GM23338 (cell line): Measurements from ENCODE around the gene SLC2A9. TPM values are rescaled to one million over a fixed set of nuclear protein-coding genes. Genes with fewer than 3 reads are reported as not detected.

ENCODE experiments used
- CREB1 ChIP-seq: fragments of 250-450 bp; sonication (Bioruptor Pico); IDR thresholded peaks from 2 replicates; pipeline ENCODE4 v1.5.0; 2020; ENCODE audit warnings: low read depth, mild to moderate bottlenecking, moderate library complexity
- EZH2 ChIP-seq: fragments of 200-600 bp; sonication (generic); IDR thresholded peaks from one replicate; pipeline ENCODE4 v1.8.0; 2017; ENCODE audit warnings: antibody characterized with exemption, mild to moderate bottlenecking, low read depth; ENCODE audit not compliant: unreplicated experiment
- ZNF331 ChIP-seq: fragments of 250-450 bp; sonication (Bioruptor Pico); IDR thresholded peaks from 2 replicates; pipeline ENCODE4 v1.5.0; 2020; ENCODE audit warnings: low read depth, mild to moderate bottlenecking, moderate library complexity
- polyA plus RNA-seq: library from polyadenylated mRNA; unstranded; fragments of >200 nt; fragmentation: Nextera tagmentation; extraction: Ambion mirVana; gene quantifications from 2 replicates; pipeline ENCODE4 v1.2.1, GENCODE V29; 2016
- total RNA-seq: library from RNA; depleted of rRNA; stranded (reverse); fragments of >200 nt; shearing (Covaris generic); gene quantifications from 2 replicates; pipeline ENCODE4 v1.2.3, GENCODE V29; 2014
- TF ChIP-seq, protein P1 (sequence below): fragments of 250-450 bp; sonication (Bioruptor Pico); IDR thresholded peaks from 2 replicates; pipeline ENCODE4 v1.5.0; 2020; ENCODE audit warnings: mild to moderate bottlenecking, moderate library complexity
- TF ChIP-seq, protein P2 (sequence below): IDR thresholded peaks from one replicate; pipeline ENCODE4 v1.6.1; 2018; ENCODE audit warnings: antibody characterized with exemption; ENCODE audit not compliant: unreplicated experiment
- TF ChIP-seq, protein P3 (sequence below): IDR thresholded peaks from 2 replicates; pipeline ENCODE4 v1.6.1; 2016; ENCODE audit warnings: antibody characterized with exemption

SLC2A9 gene
- total and polyA plus RNA-seq, 2 experiments from 2014 or later, result 0.21 to 0.40 TPM

DNA sequence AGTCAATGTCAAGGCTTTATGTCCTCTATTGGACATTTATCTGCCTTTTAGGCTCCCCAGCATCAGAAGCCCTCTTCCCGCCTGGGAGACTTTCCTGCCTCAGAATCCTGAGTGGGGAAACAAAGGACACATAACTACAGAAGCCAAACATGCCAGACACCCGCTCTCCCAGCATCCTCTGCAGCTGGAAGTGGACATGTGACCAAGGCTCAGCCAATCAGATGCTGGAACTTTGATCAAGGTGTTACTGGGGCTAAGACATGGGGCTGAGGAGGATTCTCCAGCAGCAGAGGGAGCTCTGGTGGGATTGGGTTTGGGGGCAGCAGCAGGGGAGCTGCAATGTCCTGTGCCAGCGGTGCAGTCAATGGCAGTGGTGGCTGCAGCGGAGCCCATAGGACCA, 19.5 kb downstream of the SLC2A9 start (continued):
- TF ChIP-seq, protein P1, sequence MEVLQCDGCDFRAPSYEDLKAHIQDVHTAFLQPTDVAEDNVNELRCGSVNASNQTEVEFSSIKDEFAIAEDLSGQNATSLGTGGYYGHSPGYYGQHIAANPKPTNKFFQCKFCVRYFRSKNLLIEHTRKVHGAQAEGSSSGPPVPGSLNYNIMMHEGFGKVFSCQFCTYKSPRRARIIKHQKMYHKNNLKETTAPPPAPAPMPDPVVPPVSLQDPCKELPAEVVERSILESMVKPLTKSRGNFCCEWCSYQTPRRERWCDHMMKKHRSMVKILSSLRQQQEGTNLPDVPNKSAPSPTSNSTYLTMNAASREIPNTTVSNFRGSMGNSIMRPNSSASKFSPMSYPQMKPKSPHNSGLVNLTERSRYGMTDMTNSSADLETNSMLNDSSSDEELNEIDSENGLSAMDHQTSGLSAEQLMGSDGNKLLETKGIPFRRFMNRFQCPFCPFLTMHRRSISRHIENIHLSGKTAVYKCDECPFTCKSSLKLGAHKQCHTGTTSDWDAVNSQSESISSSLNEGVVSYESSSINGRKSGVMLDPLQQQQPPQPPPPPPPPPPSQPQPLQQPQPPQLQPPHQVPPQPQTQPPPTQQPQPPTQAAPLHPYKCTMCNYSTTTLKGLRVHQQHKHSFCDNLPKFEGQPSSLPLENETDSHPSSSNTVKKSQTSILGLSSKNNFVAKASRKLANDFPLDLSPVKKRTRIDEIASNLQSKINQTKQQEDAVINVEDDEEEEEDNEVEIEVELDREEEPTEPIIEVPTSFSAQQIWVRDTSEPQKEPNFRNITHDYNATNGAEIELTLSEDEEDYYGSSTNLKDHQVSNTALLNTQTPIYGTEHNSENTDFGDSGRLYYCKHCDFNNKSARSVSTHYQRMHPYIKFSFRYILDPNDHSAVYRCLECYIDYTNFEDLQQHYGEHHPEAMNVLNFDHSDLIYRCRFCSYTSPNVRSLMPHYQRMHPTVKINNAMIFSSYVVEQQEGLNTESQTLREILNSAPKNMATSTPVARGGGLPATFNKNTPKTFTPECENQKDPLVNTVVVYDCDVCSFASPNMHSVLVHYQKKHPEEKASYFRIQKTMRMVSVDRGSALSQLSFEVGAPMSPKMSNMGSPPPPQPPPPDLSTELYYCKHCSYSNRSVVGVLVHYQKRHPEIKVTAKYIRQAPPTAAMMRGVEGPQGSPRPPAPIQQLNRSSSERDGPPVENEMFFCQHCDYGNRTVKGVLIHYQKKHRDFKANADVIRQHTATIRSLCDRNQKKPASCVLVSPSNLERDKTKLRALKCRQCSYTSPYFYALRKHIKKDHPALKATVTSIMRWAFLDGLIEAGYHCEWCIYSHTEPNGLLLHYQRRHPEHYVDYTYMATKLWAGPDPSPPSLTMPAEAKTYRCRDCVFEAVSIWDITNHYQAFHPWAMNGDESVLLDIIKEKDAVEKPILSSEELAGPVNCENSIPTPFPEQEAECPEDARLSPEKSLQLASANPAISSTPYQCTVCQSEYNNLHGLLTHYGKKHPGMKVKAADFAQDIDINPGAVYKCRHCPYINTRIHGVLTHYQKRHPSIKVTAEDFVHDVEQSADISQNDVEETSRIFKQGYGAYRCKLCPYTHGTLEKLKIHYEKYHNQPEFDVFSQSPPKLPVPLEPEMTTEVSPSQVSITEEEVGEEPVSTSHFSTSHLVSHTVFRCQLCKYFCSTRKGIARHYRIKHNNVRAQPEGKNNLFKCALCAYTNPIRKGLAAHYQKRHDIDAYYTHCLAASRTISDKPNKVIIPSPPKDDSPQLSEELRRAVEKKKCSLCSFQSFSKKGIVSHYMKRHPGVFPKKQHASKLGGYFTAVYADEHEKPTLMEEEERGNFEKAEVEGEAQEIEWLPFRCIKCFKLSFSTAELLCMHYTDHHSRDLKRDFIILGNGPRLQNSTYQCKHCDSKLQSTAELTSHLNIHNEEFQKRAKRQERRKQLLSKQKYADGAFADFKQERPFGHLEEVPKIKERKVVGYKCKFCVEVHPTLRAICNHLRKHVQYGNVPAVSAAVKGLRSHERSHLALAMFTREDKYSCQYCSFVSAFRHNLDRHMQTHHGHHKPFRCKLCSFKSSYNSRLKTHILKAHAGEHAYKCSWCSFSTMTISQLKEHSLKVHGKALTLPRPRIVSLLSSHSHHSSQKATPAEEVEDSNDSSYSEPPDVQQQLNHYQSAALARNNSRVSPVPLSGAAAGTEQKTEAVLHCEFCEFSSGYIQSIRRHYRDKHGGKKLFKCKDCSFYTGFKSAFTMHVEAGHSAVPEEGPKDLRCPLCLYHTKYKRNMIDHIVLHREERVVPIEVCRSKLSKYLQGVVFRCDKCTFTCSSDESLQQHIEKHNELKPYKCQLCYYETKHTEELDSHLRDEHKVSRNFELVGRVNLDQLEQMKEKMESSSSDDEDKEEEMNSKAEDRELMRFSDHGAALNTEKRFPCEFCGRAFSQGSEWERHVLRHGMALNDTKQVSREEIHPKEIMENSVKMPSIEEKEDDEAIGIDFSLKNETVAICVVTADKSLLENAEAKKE (CRISPR knock-in tag), result no peak
- TF ChIP-seq ZNF331 (CRISPR knock-in tag) (no peak), CREB1 (CRISPR knock-in tag) (no peak), EZH2 (no peak)
- TF ChIP-seq, protein P2, sequence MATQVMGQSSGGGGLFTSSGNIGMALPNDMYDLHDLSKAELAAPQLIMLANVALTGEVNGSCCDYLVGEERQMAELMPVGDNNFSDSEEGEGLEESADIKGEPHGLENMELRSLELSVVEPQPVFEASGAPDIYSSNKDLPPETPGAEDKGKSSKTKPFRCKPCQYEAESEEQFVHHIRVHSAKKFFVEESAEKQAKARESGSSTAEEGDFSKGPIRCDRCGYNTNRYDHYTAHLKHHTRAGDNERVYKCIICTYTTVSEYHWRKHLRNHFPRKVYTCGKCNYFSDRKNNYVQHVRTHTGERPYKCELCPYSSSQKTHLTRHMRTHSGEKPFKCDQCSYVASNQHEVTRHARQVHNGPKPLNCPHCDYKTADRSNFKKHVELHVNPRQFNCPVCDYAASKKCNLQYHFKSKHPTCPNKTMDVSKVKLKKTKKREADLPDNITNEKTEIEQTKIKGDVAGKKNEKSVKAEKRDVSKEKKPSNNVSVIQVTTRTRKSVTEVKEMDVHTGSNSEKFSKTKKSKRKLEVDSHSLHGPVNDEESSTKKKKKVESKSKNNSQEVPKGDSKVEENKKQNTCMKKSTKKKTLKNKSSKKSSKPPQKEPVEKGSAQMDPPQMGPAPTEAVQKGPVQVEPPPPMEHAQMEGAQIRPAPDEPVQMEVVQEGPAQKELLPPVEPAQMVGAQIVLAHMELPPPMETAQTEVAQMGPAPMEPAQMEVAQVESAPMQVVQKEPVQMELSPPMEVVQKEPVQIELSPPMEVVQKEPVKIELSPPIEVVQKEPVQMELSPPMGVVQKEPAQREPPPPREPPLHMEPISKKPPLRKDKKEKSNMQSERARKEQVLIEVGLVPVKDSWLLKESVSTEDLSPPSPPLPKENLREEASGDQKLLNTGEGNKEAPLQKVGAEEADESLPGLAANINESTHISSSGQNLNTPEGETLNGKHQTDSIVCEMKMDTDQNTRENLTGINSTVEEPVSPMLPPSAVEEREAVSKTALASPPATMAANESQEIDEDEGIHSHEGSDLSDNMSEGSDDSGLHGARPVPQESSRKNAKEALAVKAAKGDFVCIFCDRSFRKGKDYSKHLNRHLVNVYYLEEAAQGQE, result no peak
- TF ChIP-seq, protein P3, sequence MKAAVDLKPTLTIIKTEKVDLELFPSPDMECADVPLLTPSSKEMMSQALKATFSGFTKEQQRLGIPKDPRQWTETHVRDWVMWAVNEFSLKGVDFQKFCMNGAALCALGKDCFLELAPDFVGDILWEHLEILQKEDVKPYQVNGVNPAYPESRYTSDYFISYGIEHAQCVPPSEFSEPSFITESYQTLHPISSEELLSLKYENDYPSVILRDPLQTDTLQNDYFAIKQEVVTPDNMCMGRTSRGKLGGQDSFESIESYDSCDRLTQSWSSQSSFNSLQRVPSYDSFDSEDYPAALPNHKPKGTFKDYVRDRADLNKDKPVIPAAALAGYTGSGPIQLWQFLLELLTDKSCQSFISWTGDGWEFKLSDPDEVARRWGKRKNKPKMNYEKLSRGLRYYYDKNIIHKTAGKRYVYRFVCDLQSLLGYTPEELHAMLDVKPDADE, result no peak
